Measurements from ENCODE around the gene IL23A. TPM values are rescaled to one million over a fixed set of nuclear protein-coding genes. Genes with fewer than 3 reads are reported as not detected.
"Not testable (repeated sequence)": the region's sequence is repeated elsewhere in the genome, so short reads cannot be mapped to it uniquely, and the experiment has no call there.

The IL23A gene
- total RNA-seq, 2 experiments from 2014 or later, result 3.5 to 3.7 TPM

DNA sequence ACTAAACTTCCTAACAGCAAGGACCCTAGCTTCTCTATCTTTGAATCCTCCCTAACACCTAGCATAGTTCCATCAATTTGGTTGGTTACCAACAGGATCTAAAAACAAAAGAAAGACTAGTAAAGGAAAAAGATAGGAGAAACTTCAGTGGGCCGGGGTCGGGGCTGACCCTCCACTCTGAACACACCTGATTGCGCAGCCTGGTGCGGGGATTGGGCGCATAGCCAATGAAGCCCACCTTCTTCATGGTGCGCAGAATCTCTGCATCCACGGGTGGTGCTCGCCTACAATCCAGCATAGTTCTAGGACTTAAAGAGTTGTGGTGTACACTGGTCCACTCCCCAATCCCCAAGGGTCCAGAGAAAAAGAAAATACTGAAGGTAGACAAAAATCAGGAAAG lies 12.6 kb upstream of the IL23A start:
- ChIA-PET CTCF (interaction anchor here (1.5 kb wide), 1 partner anchor 138 kb away, joined by 4 read pairs; no protein-coding TSS in a partner anchor), POLR2A (interaction anchor here (1.6 kb wide), 1 partner anchor 34 kb away, joined by 5 read pairs; the partner anchor contains the start of gene STAT2)
- H3K4me3 Mint-ChIP-seq, result no peak overlapping the region
- H3K27me3 Mint-ChIP-seq (ENCODE audit: low read depth), result no peaks in the 10 kb centered on the region
- ATAC-seq, result no peak
- H3K36me3 Mint-ChIP-seq (ENCODE audit: low read depth), result peaks cover 33% of the 10 kb centered on the region
- DNase-seq, result no peak
- H3K4me1 Mint-ChIP-seq (ENCODE audit: low read depth), result peaks cover 9% of the 10 kb centered on the region
- H3K9me3 Mint-ChIP-seq (ENCODE audit: insufficient read depth), result no peaks in the 10 kb centered on the region
- no peak overlapping the region for H3K27ac Mint-ChIP-seq

DNA sequence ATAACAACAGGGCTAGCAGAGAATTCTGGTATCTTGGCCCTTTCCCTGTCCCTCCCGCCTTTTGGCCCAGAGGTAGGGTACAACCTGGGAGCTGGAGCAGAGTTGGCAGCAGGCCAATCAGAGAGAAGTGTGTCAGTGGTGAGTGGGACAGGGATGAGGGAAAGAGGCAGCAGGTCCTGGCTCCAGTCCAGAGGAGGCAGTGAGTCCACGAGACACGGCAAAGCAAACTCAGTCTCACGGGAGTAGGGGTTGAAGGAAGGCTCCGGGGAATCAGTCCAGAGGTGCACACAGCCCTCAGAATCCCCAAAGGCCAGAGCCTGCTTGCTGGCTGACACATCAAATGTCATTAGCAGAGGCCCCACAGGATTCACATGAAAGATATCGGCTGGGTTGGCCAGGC lies 12.2 kb upstream of the IL23A start:
- DNase-seq (no peak), ATAC-seq (no peak)
- Mint-ChIP-seq H3K36me3 (ENCODE audit: low read depth) (peaks cover 36% of the 10 kb centered on the region), H3K27me3 (ENCODE audit: low read depth) (no peaks in the 10 kb centered on the region), H3K9me3 (ENCODE audit: insufficient read depth) (no peaks in the 10 kb centered on the region), H3K4me3 (no peak overlapping the region), H3K27ac (no peak overlapping the region), H3K4me1 (ENCODE audit: low read depth) (peaks cover 10% of the 10 kb centered on the region)
- ChIA-PET CTCF (no interaction called here), POLR2A (no interaction called here)

DNA sequence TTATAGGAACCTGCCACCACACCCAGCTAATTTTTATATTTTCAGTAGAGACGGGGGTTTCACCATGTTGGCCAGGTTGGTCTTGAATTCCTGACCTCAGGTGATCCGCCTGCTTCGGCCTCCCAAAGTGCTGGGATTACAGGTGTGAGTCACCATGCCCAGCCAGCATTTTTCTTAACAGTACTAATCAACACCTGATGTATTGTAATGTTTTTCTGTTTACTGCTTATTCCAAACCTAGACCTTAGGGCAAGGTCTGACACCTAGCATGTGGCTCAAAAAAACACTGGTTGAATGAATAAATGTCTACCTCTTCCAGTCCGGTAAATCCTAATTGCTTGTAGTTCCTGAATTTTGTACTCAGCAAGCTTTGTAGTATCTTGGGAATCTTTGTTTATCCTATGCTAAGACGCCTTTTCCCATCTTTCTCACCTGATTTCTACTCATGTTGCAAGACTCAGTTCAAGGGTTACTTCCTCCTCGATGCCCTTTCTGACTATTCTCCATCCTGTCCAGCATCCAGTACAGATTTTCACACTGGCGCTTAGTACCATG lies 7.7 kb upstream of the IL23A start:
- POLR2A ChIA-PET, result interaction anchor here (0.6 to 4.9 kb wide), 2 partner anchors 14 to 28 kb away, joined by 3 to 34 read pairs; partner anchors contain the start of gene STAT2
- Mint-ChIP-seq H3K36me3 (ENCODE audit: low read depth) (peaks cover 17% of the 10 kb centered on the region), H3K4me1 (ENCODE audit: low read depth) (peaks cover 21% of the 10 kb centered on the region), H3K27me3 (ENCODE audit: low read depth) (no peaks in the 10 kb centered on the region), H3K9me3 (ENCODE audit: insufficient read depth) (no peaks in the 10 kb centered on the region), H3K4me3 (no peak overlapping the region), H3K27ac (no peak overlapping the region)
- ATAC-seq (no peak), DNase-seq (no peak)
- CTCF ChIA-PET, result interaction anchor here (0.6 to 0.9 kb wide), 2 partner anchors 29 to 226 kb away, joined by 3 to 5 read pairs; partner anchors contain the start of gene STAT2

DNA sequence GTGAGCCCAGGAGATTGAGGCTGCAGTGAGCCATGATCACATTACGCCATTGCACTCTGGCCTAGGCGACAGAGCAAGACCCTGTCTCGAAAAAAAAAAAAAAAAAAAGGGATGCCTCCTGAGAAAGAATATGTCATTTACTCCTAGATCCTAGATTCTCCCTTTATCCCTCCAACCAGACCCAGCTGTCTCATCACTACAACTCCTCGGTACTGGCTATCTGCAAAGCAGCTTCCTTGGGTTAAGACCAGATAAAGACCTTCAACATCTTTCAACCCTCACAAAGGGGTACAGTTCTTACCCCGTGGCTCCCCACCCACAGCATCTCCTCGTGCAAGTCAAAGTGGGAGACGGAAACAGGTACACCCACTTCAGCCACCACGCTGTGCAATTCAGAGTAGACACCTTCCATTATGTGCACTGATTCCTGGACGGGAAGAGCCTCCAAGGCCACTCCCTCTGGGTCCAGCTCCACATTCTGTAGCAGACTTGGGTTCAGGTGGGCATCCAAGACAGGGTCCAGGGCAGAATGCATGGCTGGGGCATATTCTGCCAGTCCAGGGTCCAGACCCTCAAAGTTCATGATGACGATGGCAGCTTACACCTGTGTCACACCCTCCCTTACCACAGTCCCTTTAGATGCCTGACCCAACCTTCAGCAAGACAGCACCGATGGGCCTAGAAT lies 6.0 kb upstream of the IL23A start:
- ATAC-seq (no peak), DNase-seq (no peak)
- peak overlapping the region; percentile 99 for H3K27ac Mint-ChIP-seq
- ChIA-PET CTCF (interaction anchor here (1.0 to 4.2 kb wide), 6 partner anchors 9 to 131 kb away, joined by 3 to 21 read pairs (median 6); partner anchors contain the start of genes CNPY2 and STAT2), POLR2A (interaction anchor here (0.5 to 4.9 kb wide), 7 partner anchors 15 to 117 kb away, joined by 3 to 34 read pairs (median 4); partner anchors contain the start of genes CNPY2, STAT2 and TIMELESS)
- H3K4me3 Mint-ChIP-seq, result peak overlapping the region; percentile 96
- peaks cover 33% of the 10 kb centered on the region for H3K4me1 Mint-ChIP-seq (ENCODE audit: low read depth)
- H3K9me3 Mint-ChIP-seq (ENCODE audit: insufficient read depth), result no peaks in the 10 kb centered on the region
- no peaks in the 10 kb centered on the region for H3K27me3 Mint-ChIP-seq (ENCODE audit: low read depth)
- peaks cover 9% of the 10 kb centered on the region for H3K36me3 Mint-ChIP-seq (ENCODE audit: low read depth)

DNA sequence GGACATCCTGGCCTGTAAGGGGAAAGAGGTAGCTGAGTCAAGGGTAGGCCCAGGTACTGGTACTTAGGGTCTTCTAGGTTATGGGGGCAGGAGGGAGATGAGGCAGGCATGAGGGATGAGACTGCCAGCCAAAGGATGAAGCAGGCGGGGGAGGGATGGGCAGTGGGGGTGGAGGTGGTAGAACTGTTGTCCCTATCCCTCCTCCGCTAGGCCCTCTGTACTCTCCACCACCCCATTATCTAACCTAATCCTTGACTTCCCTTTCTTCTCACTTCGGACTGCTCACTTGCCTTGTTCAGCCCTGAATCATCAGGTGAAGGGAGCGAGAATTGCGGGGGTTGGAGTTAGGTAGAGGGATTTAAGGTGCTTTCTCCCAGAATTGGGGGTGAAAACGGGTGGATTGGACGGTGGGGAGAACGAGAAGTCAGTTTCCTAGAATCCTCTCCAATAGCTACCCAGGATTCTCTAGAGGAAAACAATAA lies 5.4 kb upstream of the IL23A start:
- peak; percentile 16 for ATAC-seq

DNA sequence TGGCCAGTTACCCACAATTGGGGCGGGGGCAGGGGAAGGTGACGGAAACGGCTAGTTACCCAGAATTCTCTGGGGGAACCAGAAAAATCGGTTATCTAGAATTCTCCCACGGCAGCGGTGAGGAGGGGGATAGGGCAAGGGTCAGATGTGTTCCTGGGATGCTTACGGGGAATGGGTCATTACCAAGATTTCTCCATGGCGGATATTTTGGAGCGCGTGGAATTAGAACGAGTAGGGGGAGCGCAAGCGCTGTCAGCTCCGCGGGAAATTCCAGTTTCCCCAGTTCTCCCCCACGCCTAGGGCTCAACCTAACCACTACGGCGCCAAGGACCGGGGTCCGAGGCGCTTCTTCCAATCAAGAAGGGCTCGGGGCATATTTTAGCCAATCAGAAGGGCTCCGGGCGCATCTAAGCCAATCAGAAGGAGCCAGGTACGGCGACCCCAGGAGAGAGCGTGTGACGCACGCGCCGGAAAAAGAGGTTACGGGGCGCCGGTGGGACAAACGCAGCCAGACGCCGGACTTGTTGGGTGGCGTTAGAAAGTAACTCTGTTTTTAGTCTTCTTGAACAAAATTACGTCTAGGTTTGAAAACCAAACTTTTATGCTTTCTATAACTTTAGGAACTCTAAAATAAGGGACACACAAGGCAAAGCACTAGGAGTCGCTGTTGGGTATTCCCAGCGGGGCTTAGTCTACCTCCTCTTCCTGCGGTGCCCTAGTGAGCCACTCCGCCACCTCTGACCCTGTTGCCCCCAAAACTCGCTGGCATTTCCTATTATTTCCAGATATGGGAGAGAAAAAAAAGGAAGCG lies 4.8 kb upstream of the IL23A start, which contains the start of gene PAN2:
TSS of gene PAN2 (minus strand) at position 322 of the 811 bp plus-strand sequence. CDS start 906 bp downstream, outside the sequence.
- ATAC-seq (peak; percentile 94), DNase-seq (peak; percentile 97)
- Mint-ChIP-seq H3K9me3 (ENCODE audit: insufficient read depth) (no peaks in the 10 kb centered on the region), H3K4me1 (ENCODE audit: low read depth) (peaks cover 45% of the 10 kb centered on the region), H3K4me3 (peak within 1 kb of the TSS; percentile 96), H3K27me3 (ENCODE audit: low read depth) (no peaks in the 10 kb centered on the region), H3K36me3 (ENCODE audit: low read depth) (peaks cover 12% of the 10 kb centered on the region), H3K27ac (peak within 1 kb of the TSS; percentile 99)
- POLR2A ChIA-PET, result interaction anchor here (0.5 to 4.9 kb wide), 12 partner anchors 13 to 320 kb away, joined by 3 to 34 read pairs (median 4); partner anchors contain the start of genes CNPY2, RNF41, STAT2 and TIMELESS
- CTCF ChIA-PET, result interaction anchor here (1.0 to 4.2 kb wide), 5 partner anchors 8 to 130 kb away, joined by 3 to 21 read pairs (median 7); partner anchors contain the start of genes CNPY2 and STAT2

More for the DNA sequence above, 5.4 kb upstream of the IL23A start:
- peaks cover 9% of the 10 kb centered on the region for H3K36me3 Mint-ChIP-seq (ENCODE audit: low read depth)
- H3K4me3 Mint-ChIP-seq, result peak overlapping the region; percentile 96
- H3K27me3 Mint-ChIP-seq (ENCODE audit: low read depth), result no peaks in the 10 kb centered on the region
- peak overlapping the region; percentile 99 for H3K27ac Mint-ChIP-seq
- no peak for DNase-seq
- no peaks in the 10 kb centered on the region for H3K9me3 Mint-ChIP-seq (ENCODE audit: insufficient read depth)
- POLR2A ChIA-PET, result interaction anchor here (0.5 to 4.9 kb wide), 12 partner anchors 14 to 321 kb away, joined by 3 to 34 read pairs (median 4); partner anchors contain the start of genes CNPY2, RNF41, STAT2 and TIMELESS
- CTCF ChIA-PET, result interaction anchor here (1.0 to 4.2 kb wide), 5 partner anchors 9 to 131 kb away, joined by 3 to 21 read pairs (median 7); partner anchors contain the start of genes CNPY2 and STAT2
- peaks cover 38% of the 10 kb centered on the region for H3K4me1 Mint-ChIP-seq (ENCODE audit: low read depth)

DNA sequence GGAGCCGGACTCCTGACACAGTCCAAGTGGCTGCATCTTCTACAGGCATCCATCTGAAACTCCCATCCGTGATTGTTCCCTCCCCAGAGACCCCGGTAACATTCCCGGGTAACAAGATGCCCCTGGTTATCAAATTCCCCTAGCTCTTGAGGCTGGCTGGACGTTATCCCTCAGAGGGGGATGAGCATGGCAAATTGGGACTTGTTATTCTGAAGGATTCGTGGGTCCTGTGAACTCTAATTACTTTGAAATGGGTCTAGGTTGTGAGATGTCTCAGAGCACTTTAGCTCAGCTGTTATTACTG lies 4.2 kb upstream of the IL23A start:
- CTCF ChIA-PET, result interaction anchor here (4.2 kb wide), 1 partner anchor 25 kb away, joined by 21 read pairs; the partner anchor contains the start of gene STAT2
- H3K4me3 Mint-ChIP-seq, result peak overlapping the region; percentile 96
- ATAC-seq (no peak), DNase-seq (no peak)
- POLR2A ChIA-PET, result interaction anchor here (4.9 kb wide), 1 partner anchor 25 kb away, joined by 34 read pairs; the partner anchor contains the start of gene STAT2
- no peaks in the 10 kb centered on the region for H3K27me3 Mint-ChIP-seq (ENCODE audit: low read depth)
- peaks cover 50% of the 10 kb centered on the region for H3K4me1 Mint-ChIP-seq (ENCODE audit: low read depth)
- peak overlapping the region; percentile 99 for H3K27ac Mint-ChIP-seq
- H3K36me3 Mint-ChIP-seq (ENCODE audit: low read depth), result peaks cover 14% of the 10 kb centered on the region
- H3K9me3 Mint-ChIP-seq (ENCODE audit: insufficient read depth), result no peaks in the 10 kb centered on the region

DNA sequence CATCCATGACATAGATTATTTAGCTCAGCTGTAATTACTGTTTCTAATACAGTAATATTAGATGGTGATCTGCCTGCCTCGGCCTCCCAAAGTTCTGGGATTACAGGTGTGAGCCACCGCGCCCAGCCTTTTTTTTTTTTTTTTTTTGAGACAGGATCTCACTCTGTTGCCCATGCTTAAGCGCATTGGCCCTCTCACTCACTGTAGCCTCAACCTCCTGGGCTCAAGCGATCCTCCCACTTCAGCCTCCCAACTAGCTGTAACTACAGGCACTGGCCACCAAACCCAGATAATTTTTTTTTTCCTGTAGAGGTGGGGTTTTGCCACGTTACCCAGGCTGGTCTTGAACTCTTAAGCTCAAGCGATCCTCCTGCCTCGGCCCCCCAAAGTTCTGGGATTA lies 3.2 kb upstream of the IL23A start:
- not testable (repeated sequence) for DNase-seq; ATAC-seq; H3K9me3 Mint-ChIP-seq (ENCODE audit: insufficient read depth); H3K27ac Mint-ChIP-seq; H3K27me3 Mint-ChIP-seq (ENCODE audit: low read depth)
- ChIA-PET CTCF (interaction anchor here (4.2 kb wide), 1 partner anchor 24 kb away, joined by 21 read pairs; the partner anchor contains the start of gene STAT2), POLR2A (interaction anchor here (4.9 kb wide), 1 partner anchor 24 kb away, joined by 34 read pairs; the partner anchor contains the start of gene STAT2)
- H3K36me3 Mint-ChIP-seq (ENCODE audit: low read depth), result peaks cover 20% of the 10 kb centered on the region
- peak overlapping the region; percentile 11 for H3K4me3 Mint-ChIP-seq
- H3K4me1 Mint-ChIP-seq (ENCODE audit: low read depth), result peaks cover 57% of the 10 kb centered on the region

DNA sequence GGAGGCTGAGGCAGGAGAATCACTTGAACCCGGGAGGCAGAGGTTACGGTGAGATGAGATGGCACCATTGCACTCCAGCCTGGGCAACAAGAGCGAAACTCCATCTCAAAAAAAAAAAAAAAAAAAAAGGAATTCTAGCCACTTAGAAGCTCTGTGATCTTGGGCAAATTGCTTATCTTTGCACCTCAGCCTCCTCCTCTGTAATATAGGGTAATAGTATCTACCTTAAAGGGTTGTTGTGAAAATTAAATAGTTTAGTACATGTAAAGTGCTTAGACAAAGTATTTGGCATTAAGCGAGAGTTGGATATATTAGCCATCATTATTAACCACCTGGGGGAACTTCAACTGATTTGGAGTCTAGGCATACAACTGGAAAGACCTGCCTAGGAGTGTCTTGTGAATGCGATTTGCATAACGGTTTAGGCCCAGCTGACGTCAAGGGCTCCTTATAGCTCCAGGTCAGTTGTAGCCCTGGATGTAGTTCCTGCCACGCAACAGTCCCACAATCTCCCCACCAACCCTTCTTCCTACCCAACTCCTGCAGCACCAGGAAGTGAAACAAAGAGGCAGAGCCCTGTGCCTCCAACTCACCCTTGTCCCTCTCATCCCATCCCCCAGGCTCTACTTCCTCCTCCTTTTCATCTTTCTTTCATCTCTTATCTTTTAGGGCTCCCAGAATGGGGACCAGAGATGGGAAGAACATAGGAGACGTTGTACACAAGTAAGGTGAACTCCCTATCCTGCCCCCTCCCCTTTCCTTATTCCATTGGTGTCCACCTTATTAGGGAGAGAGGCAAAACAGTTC lies 2.1 kb upstream of the IL23A start:
- no peak overlapping the region for H3K4me3 Mint-ChIP-seq

DNA sequence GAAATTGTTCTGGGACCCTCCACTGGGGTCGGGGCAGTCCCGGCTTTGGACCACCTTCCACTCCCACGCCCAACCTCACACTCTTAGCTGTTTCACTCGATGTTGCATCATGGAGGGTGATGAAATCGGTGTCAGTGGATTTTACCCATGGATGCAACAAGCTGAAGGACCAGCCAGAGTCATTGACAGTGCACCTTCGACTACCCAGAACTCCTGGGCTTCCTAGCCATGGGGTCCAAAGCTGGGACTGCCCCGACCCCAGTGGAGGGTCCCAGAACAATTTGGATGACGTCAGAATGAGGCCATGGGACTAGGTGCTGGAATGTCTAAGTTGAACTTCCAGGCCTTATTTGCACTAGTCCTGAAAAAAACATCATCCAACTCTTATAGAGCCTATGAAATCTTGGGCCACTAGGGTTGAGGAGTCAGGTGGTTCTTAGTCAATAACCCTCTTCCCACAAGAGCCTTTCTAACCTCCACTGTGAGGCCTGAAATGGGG lies 882 bp upstream of the IL23A start:
- Mint-ChIP-seq H3K27me3 (ENCODE audit: low read depth) (no peaks in the 10 kb centered on the region), H3K4me3 (no peak overlapping the region), H3K27ac (peak overlapping the region; percentile 99), H3K36me3 (ENCODE audit: low read depth) (peaks cover 29% of the 10 kb centered on the region), H3K4me1 (ENCODE audit: low read depth) (peaks cover 48% of the 10 kb centered on the region), H3K9me3 (ENCODE audit: insufficient read depth) (no peaks in the 10 kb centered on the region)
- ChIA-PET CTCF (interaction anchor here (1.1 to 3.9 kb wide), 7 partner anchors 10 to 146 kb away, joined by 3 to 26 read pairs (median 9); partner anchors contain the start of genes CNPY2, RNF41 and STAT2), POLR2A (interaction anchor here (0.9 to 3.0 kb wide), 10 partner anchors 9 to 233 kb away, joined by 3 to 60 read pairs (median 5); partner anchors contain the start of genes CNPY2, COQ10A, ESYT1 and PA2G4)
- DNase-seq (no peak), ATAC-seq (no peak)

More for the DNA sequence above, 2.1 kb upstream of the IL23A start:
- ATAC-seq (no peak), DNase-seq (no peak)
- H3K27ac Mint-ChIP-seq, result peak overlapping the region; percentile 35
- H3K9me3 Mint-ChIP-seq (ENCODE audit: insufficient read depth), result no peaks in the 10 kb centered on the region
- H3K27me3 Mint-ChIP-seq (ENCODE audit: low read depth), result no peaks in the 10 kb centered on the region
- ChIA-PET CTCF (interaction anchor here (3.4 to 4.2 kb wide), 4 partner anchors 11 to 128 kb away, joined by 19 to 26 read pairs (median 21); partner anchors contain the start of gene STAT2), POLR2A (interaction anchor here (0.9 to 1.0 kb wide), 3 partner anchors 10 to 78 kb away, joined by 3 read pairs; partner anchors contain the start of genes ANKRD52 and STAT2)
- H3K36me3 Mint-ChIP-seq (ENCODE audit: low read depth), result peaks cover 24% of the 10 kb centered on the region
- H3K4me1 Mint-ChIP-seq (ENCODE audit: low read depth), result peaks cover 56% of the 10 kb centered on the region

Data from activated CD8-positive, alpha-beta T cell treated with anti-CD3 and anti-CD28 coated beads, Interleukin-2, amount 10 ng/mL, durations not matched to agents 7 days and 5 days (primary cell).